ENCODE data around the gene MST1R.

DNA sequence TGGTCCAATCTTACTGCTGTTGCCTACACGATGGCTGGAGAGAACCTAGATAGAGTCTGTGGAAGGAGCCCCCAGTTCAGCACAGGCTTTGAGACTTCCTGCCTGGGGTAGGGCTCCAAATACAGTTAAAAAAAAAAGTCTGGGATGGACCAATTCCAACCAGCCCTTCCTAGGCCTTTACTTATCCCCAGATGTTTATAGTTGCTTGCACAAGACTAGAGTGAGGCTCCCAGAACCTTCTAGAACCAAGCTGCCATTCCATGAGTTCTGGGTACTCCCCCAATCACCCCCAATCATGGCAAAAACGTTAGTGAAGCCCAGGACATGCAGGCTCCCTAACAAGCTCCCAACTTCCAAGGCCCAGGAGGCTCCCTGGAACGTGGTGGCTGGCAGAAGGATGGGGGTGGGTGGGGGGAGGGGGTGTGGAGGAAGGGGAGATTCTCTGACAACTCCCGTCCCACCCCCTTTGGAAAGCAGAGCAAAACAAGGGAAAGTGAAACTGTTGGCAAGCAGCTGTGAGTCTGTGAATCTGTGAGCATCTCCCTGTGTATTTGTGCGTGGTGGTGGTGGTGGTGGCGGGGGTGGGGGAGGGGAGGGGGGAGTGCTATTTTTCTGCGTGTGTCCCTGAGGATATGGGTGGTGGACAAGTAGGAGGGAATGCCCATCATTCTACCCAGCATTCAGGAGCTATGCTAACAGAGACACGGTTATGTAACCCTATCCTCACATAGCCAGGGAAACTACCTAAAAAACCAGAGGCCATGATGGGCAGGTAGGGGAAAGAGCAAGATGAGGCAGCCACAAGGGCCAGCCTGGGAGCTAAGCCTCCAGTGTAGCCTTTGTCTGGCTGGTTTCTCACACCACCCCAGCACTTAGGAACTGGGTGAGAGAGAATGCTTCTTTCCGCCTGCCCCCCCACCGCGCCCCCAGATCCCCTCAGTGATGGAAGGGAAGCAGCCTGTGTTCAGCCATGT lies 2.0 kb downstream of the MST1R start:
- TF ChIP-seq CTCF (IDR thresholded peaks at IDR 0.05) (no peak), ZFX (IDR thresholded peaks at IDR 0.05; ENCODE audit: borderline replicate concordance) (no peak)
